ENCODE data around the gene TTLL1.

- TF ChIP-seq CTCF (IDR thresholded peaks at IDR 0.05; ENCODE audit: low read depth, low read length, poor library complexity, severe bottlenecking) (no peak), EZH2phosphoT487 (IDR thresholded peaks at IDR 0.05; ENCODE audit: borderline replicate concordance, low read length) (no peak)
These were observed 53.9 kb downstream of the TTLL1 start for GRCh38 chr22:43035250-43035649.

All from DOHH2 (cell line).